PC-3 (cell line): ENCODE results near the gene HOXC12. TPM values are rescaled to one million over a fixed set of nuclear protein-coding genes. Genes with fewer than 3 reads are reported as not detected.

Experiments
- ATAC-seq: fragments of 200-7000 bp; cut with Tn5 transposase; 2 replicates; pipeline ENCODE4 v1.9.1; 2020; ENCODE audit warnings: mild to moderate bottlenecking, moderate library complexity
- BruUV-seq: library from RNA; stranded (reverse); fragments of 400-500 nt; replicated peaks from 2 replicates; lab custom pipeline; 2021; lab: Mats Ljungman, UMichigan
- CTCF ChIA-PET: fragments of 300-600 bp; sonication (Branson Sonifier 250); formaldehyde crosslinking; loops from one replicate; lab custom pipeline; 2022; ENCODE audit warnings: antibody characterized with exemption; lab: Charles Lee
- POLR2A ChIA-PET: fragments of 300-600 bp; sonication (Branson Sonifier 250); formaldehyde crosslinking; loops from one replicate; lab custom pipeline; 2022; ENCODE audit warnings: antibody characterized with exemption; ENCODE audit not compliant: unreplicated experiment; lab: Charles Lee
- DNase-seq: peaks from one replicate; pipeline ENCODE4 v3.0.0-alpha.2; 2015
- H2AFZ ChIP-seq: fragments of 300-600 bp; sonication (generic); 2 replicates; pipeline ENCODE4 v1.6.0; 2016; ENCODE audit warnings: antibody characterized with exemption, low read length
- H3F3A ChIP-seq: fragments of 300-600 bp; sonication (generic); one replicate; pipeline ENCODE4 v1.6.0; 2017; ENCODE audit warnings: antibody characterized with exemption, low read length, control low read depth, mild to moderate bottlenecking; ENCODE audit not compliant: unreplicated experiment
- H3K27ac ChIP-seq: fragments of 300-600 bp; sonication (generic); 2 replicates; pipeline ENCODE4 v1.5.1; 2016; ENCODE audit warnings: mild to moderate bottlenecking, low read length
- H3K27me3 ChIP-seq: fragments of 300-600 bp; sonication (generic); 2 replicates; pipeline ENCODE4 v1.6.1; 2016; ENCODE audit warnings: low read length, mixed read lengths
- H3K36me3 ChIP-seq: fragments of 300-600 bp; sonication (generic); 2 replicates; pipeline ENCODE4 v1.6.1; 2016; ENCODE audit warnings: low read depth, mixed run types, low read length, mixed read lengths
- H3K4me1 ChIP-seq: fragments of 300-600 bp; sonication (generic); 2 replicates; pipeline ENCODE4 v1.5.1; 2016; ENCODE audit warnings: low read length; ENCODE audit not compliant: insufficient read depth
- H3K4me2 ChIP-seq: fragments of 300-600 bp; sonication (generic); 2 replicates; pipeline ENCODE4 v1.6.0; 2016; ENCODE audit warnings: low read length
- H3K4me3 ChIP-seq: fragments of 300-600 bp; sonication (generic); 2 replicates; pipeline ENCODE4 v1.5.1; 2016; ENCODE audit warnings: mild to moderate bottlenecking, low read length, mixed read lengths
- H3K79me2 ChIP-seq: fragments of 300-600 bp; sonication (generic); 2 replicates; pipeline ENCODE4 v1.6.1; 2017; ENCODE audit warnings: low read length, mixed read lengths
- H3K9ac ChIP-seq: fragments of 300-600 bp; sonication (generic); 2 replicates; pipeline ENCODE4 v1.6.0; 2016; ENCODE audit warnings: mild to moderate bottlenecking, low read length
- H3K9me2 ChIP-seq: fragments of 300-600 bp; sonication (generic); replicated peaks from 2 replicates; pipeline ENCODE4 v1.6.1; 2016; ENCODE audit warnings: mixed run types, low read length, mixed read lengths
- H3K9me3 ChIP-seq: fragments of 300-600 bp; sonication (generic); 2 replicates; pipeline ENCODE4 v1.6.1; 2016; ENCODE audit warnings: low read length, mixed read lengths
- H4K20me1 ChIP-seq: fragments of 300-600 bp; sonication (generic); 2 replicates; pipeline ENCODE4 v1.6.1; 2016; ENCODE audit warnings: low read length, mixed read lengths
- EZH2 ChIP-seq: fragments of 300-600 bp; sonication (generic); IDR thresholded peaks from one replicate; pipeline ENCODE4 v1.6.1; 2017; ENCODE audit warnings: antibody characterized with exemption, mild to moderate bottlenecking, low read length; ENCODE audit not compliant: unreplicated experiment
- EZH2phosphoT487 ChIP-seq: fragments of 300-600 bp; sonication (generic); IDR thresholded peaks from 2 replicates; pipeline ENCODE4 v1.6.1; 2018; ENCODE audit warnings: mild to moderate bottlenecking, antibody characterized with exemption, low read length, borderline replicate concordance
- intact Hi-C: fragments of 100-400 bp; cut with micrococcal nuclease; formaldehyde crosslinking; loops from 2 replicates; pipeline ENCODE4 v1.9.0; 2023
- total RNA-seq: library from RNA; depleted of rRNA; stranded (reverse); fragments of >200 nt; gene quantifications from 2 replicates; pipeline ENCODE4 v1.2.3, GENCODE V29; 2014
- TF ChIP-seq, protein P1 (sequence below): fragments of 300-600 bp; sonication (generic); conservative IDR thresholded peaks from 2 replicates; pipeline ENCODE4 v1.5.1; 2017; ENCODE audit warnings: antibody characterized with exemption, low read depth, mild to moderate bottlenecking, low read length

HOXC12 gene
- total RNA-seq, 1 experiment from 2014 or later, result 0.33 TPM

DNA sequence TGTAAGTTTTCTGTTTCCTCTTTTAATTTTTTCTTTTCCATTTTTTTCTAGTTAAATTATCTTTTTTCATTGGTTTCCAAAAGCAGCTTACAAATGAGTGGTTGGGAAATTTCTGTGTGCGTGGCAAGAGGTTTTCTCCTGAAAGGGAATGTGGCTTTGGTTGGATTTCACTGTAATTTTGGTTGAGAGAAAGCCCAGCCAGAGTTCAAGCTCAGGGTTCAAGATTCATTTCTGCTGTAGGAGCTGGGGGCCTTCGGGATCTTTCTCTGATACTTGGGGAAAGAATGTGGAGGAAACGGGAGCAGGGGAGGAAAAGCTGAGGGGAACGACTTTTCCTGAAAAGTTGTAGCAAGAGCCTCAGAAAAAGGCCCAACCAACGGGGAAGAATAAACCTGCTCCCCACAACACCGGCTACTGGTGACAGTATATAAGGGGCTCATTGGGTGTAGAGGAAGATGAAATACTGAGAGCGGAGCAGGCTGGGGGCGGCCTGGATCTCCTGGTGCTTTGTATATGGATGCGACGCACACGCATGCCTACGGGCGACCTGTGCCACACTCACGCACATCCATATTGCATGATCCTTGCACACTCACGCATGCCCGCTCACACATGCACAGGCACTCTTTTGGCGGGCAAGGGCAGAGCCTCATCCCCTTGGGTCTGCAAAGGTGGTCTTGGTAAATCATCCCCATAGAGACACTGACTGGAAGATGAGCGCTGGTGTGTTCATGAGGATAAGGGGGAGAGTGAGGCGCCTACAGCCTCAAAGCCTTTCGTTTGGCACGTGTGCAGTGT, 32.2 kb downstream of the HOXC12 start:
- Histone ChIP-seq H3K79me2 (peaks cover 15% of the 10 kb centered on the region), H3K4me3 (no peak overlapping the region), H3K4me2 (0 out of 2 replicates have a peak overlapping the region, but pooled peaks have one; percentile 78), H3K9me2 (no peaks in the 10 kb centered on the region), H3K36me3 (no peaks in the 10 kb centered on the region), H2AFZ (no peak overlapping the region), H3K27ac (no peak overlapping the region), H3K9me3 (no peaks in the 10 kb centered on the region), H4K20me1 (no peaks in the 10 kb centered on the region), H3K27me3 (no peaks in the 10 kb centered on the region), H3K4me1 (peaks cover 44% of the 10 kb centered on the region), H3K9ac (no peak overlapping the region), H3F3A (no peaks in the 10 kb centered on the region)
- DNase-seq (no peak), ATAC-seq (no peak)
- intact Hi-C loops, result loop anchor here (5.0 kb wide), 1 partner anchor 45 kb away; no protein-coding TSS in a partner anchor
- no peak for TF ChIP-seq EZH2
- TF ChIP-seq EZH2phosphoT487, result no peak
- TF ChIP-seq, protein P1, sequence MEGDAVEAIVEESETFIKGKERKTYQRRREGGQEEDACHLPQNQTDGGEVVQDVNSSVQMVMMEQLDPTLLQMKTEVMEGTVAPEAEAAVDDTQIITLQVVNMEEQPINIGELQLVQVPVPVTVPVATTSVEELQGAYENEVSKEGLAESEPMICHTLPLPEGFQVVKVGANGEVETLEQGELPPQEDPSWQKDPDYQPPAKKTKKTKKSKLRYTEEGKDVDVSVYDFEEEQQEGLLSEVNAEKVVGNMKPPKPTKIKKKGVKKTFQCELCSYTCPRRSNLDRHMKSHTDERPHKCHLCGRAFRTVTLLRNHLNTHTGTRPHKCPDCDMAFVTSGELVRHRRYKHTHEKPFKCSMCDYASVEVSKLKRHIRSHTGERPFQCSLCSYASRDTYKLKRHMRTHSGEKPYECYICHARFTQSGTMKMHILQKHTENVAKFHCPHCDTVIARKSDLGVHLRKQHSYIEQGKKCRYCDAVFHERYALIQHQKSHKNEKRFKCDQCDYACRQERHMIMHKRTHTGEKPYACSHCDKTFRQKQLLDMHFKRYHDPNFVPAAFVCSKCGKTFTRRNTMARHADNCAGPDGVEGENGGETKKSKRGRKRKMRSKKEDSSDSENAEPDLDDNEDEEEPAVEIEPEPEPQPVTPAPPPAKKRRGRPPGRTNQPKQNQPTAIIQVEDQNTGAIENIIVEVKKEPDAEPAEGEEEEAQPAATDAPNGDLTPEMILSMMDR, result no peak
- ChIA-PET POLR2A (no interaction called here), CTCF (no interaction called here)
- no TSS peak for BruUV-seq

DNA sequence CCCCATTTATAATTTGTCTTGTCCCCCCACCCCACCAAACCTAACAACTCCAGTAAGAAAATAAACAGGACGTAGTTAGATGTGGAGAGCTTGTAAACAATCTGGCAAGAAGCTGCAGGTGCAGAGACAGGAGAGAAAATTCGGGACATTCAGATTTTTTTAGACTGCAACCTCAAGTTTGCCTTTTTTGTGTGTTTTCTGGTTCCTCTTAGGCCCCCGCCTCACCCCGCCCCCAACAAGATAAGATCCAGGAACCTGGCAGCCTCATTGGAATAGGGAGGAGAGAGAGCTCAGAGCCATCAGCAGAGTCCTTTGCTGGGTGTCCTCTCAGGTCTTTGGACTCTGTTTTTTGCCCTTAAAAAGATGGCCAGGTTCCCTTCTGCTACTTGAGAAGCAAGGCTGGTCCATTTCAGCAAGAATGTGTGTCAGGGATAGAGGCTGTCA, 33.1 kb downstream of the HOXC12 start:
- ATAC-seq, result no peak
- no peak for DNase-seq
- H4K20me1 ChIP-seq, result no peaks in the 10 kb centered on the region
- H3K36me3 ChIP-seq, result no peaks in the 10 kb centered on the region
- H2AFZ ChIP-seq, result no peak overlapping the region
- ChIA-PET CTCF (interaction anchor here (0.6 to 0.7 kb wide), 2 partner anchors 226 to 297 kb away, joined by 3 to 5 read pairs; no protein-coding TSS in a partner anchor), POLR2A (no interaction called here)
- H3K9me2 ChIP-seq, result no peaks in the 10 kb centered on the region
- intact Hi-C loops, result loop anchor here (5.0 kb wide), 1 partner anchor 46 kb away; no protein-coding TSS in a partner anchor
- no peaks in the 10 kb centered on the region for H3K27me3 ChIP-seq
- H3K4me3 ChIP-seq, result no peak overlapping the region
- TF ChIP-seq EZH2 (no peak), EZH2phosphoT487 (no peak)
- TF ChIP-seq, protein P1, result no peak
- no peaks in the 10 kb centered on the region for H3K9me3 ChIP-seq
- peaks cover 47% of the 10 kb centered on the region for H3K4me1 ChIP-seq
- no peak overlapping the region for H3K9ac ChIP-seq
- 0 out of 2 replicates have a peak overlapping the region, but pooled peaks have one; percentile 2 for H3K4me2 ChIP-seq
- no TSS peak for BruUV-seq
- peaks cover 24% of the 10 kb centered on the region for H3K79me2 ChIP-seq
- no peak overlapping the region for H3K27ac ChIP-seq
- no peaks in the 10 kb centered on the region for H3F3A ChIP-seq
